Activated T-cell treated with anti-CD3 and anti-CD28 coated beads, Interleukin-2, amount 50 U/mL, for 1 hour (primary cell): ENCODE measurements around the gene C11orf21.
"Not testable (repeated sequence)": the region's sequence is repeated elsewhere in the genome, so short reads cannot be mapped to it uniquely, and the experiment has no call there.

Experiments
- DNase-seq: peaks from one replicate; pipeline ENCODE4 v3.0.0-alpha.2; 2020

Gene C11orf21

GRCh38 chr11:2295971-2296912 is 5.5 kb downstream of the C11orf21 start:
- no peak for DNase-seq

- DNase-seq, result no peak
Observed at GRCh38 chr11:2294926-2295290, 6.8 kb downstream of the C11orf21 start.

GRCh38 chr11:2293984-2294925 is 7.5 kb downstream of the C11orf21 start:
- DNase-seq, result no peak

DNA sequence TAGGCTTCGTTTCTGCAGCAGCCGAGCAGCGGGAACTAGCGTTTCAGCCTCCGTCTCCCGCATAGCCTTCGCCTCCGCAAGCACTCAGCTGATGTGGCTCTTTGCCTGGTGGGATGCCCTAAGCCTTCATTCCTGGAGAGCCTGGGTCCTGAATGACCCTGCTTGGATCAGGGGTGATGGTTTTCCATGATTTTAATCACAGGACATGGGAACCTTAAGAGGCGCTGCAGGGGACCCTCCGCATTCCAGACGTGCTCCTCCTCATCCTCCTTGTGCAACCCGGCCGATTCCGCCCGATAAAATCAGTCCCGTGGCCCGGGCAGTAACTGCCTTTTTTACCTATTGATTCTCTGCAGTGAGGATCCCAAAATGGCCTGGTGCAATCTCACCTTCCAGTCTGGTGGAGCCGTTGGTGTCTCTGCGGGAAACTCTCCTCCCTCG is 8.2 kb downstream of the C11orf21 start:
- no peak for DNase-seq

DNA sequence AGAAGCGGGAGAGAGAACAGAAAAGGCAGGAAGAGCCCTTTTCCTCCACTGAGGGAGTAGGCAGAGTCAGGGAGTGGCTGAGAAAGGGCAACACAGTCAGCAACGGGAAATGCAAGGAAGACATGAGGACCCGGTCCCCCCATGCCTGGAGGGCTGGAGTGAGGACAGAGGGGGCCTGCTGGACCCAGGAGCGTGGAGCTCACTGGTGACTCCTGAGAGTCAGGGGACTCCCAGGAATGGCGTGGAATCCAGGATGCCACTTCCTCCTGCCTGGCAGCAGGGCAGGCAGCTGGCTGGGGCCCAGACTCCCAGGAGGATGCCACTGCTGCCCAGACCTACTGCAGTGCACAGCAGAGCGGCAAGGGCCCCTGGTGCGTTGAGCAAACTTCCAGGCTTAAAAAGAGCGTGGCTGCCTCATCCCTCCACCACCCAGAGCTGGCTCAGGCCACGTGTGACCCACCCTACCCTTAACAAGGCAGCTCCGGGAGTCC is 11.3 kb downstream of the C11orf21 start:
- DNase-seq, result no peak

- no peak for DNase-seq
Observed at GRCh38 chr11:2289859-2290258, 11.9 kb downstream of the C11orf21 start.

DNA sequence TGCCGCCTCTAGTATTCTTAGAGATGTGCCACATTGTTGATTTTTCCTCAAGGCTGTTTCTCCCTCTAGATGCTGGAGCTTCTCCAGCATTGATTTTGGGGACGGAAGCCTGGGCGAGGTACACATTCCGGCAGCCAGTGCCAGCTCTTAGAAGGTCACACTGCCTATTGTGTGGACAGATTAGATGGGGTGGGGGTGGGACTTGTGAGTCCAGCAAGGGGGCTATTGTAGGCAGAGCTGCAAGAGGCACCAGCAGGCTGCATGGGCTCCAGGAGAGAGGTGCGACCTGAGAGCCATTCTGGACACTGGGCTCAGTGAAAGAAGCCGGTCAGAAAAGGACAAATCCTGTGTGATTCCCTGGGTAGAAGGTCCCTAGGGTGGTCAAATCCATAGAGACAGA is 12.4 kb downstream of the C11orf21 start:
- no peak for DNase-seq

DNA sequence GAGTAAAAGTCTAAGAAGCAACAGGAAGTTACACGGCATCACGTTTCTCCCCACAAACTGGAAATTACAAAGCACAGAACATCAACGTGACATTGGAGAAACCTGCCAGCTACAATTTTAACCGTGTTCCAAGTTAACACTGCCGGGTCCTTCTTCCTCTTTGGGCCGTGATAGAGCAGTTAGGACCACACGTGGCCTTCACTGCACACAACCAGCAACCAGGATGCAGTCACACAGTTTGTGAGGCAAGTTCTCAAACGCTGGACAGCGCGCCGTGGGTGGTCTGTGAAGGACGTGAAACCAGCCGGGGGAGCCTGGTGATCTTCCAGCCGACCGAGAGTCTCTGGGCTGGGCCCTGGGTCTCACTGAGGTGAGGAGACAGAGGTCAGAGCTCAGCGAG is 14.6 kb downstream of the C11orf21 start:
- DNase-seq, result no peak

DNA sequence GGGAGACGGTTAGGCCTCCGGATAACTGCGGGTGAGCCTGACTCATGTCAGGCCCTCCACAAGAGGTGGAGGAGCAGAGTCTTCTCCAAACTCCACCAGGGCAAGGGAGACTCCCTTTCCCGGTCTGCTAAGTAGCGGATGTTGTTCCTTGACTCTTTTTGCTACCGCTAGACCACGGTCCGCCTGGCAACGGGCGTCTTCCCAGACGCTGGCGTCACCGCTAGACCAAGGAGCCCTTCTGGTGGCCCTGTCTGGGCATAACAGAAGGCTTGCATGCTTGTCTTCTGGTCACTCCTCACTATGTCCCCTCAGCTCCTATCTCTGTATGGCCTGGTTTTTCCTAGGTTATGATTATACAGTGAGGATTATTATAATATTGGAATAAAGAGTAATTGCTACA is 15.4 kb downstream of the C11orf21 start:
- not testable (repeated sequence) for DNase-seq

DNA sequence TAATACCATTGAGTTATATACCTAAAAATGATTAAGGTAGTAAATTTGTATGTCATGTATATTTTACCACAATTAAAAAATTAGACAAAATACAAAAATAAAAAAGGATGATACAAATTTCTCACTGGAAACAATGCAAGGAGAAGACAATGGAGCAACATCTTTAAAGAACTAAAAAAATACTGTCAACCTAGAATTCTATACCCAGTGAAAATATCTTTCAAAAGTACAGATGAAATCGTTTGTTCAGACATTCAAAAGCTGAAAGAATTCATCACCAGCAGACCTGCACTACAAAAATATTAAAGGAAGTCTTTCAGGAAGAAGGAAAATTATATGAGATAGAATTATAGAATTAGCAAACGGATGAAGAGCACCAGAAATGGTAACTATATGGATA is 21.5 kb downstream of the C11orf21 start:
- no peak for DNase-seq

DNA sequence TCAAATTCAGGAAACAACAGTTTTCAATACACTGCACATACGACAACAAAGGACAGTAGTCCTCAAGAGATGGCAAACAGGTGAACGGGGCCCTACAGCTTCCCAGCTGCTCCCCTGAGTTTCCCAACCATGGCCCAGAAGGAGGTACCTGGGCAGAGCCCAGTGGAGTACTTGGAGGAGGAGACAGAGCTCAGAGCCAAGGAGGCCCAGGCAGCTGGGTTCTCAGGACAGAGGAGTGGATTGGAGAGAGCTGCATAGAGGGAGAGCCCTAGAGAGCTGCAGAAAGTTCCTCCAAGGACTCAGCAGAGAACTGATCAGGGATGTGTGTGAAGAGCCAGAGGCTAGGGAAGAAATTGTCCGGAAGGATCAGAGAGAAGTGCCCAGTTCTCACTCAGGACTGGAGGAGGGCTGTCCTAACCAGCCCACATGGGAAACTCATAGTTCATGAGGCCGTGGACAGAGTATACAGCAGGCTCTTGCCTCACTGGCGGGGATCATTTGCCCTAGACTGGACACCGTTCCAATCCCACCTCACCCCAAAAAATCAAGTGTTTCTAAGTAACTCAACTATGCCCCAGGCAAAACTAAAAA is 23.7 kb downstream of the C11orf21 start:
- no peak for DNase-seq

DNA sequence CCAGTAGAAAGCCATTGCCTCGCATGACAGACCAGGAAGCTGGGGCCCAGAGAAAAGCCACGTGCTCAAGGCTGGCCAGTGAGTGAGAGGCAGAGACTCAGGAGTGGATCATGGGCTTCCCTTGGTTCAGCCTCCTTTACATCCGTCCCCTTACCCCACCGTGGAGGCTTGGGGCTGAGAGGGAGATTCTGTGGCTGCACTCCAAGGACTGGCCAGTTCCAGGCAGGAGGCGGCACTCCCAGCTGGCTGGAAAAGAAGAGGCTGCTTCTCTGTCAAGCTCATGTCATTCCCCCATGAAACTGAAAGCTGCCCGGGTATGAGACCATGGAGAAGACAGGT is 24.7 kb downstream of the C11orf21 start:
- no peak for DNase-seq

DNA sequence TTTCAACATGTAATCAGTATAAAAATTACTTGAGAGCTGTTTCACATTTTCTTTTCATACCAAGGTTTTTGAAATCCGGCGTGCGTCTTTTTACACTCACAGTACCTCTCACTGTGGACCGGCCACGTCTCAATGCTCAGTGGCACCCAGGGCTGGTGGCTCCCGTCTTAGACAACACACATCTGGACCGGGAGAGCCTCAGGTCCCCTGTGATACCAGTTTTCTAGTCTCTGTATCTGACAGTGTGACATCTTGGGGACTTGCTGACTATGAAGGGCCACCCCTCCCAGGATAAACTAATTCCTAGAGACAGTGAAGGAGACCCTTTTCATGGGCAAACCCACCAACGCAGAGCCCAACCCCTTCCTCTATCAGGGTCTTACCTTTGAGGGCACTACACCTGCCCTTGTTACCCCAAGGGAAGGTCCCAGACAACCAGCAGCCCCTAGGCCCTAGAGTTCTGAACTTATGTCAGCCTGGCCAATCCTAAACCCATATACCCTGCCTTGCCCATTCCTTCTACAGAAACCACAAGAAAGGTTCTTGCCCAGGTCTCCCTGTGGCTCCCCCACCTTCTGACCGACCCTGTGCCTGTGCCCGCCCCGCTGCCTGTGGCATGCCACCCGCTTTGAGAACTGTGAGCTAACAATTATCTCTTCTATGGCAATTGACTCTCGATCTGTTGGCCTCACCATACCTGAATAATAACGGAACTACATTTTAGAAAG is 25.3 kb downstream of the C11orf21 start:
- DNase-seq, result no peak

DNA sequence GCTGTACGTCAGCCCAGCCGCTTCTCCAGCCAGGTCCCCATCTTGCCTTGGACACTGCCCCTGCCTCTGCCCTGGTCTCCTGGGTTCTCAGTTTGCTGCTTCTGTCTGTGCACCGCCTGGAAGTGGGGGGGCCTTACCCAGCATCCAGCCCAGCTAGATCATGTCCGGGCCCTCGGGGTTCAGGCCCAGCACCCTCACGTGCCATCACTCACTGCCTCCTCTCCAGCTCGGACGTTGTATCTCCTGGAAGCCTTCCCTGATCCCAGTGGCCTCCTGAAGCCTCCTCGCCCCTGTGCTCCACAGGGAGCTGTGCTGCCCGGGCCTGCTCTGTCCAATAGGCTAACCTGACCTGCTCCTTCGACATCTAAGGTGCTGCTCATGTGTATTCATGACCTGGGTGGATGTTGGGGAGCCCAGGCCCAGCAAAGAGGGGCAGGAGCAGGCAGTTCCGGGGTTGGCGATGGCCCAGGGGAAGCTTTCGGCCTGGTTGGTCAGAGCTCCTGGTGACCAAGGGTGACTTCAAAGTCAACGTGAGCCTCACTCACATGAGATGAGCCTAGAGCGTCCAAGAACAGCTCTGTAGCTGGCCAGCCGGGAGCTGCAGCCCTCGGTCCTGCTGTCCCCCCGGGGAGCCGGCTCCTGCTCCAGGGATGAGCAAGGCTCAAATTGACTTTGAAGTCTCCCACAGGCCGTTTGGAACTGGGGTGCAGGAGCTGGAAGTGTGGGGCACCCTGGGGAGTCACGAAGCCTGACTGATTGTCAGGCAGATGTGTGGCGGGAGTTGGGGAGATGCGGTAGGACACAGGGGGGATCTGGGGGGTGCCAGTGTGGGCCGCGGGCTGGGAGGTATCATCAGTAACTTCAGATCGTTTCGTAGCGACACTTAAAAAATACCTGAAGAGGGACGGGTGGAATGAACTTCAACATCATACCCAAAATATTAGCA is 26.1 kb downstream of the C11orf21 start:
- DNase-seq, result no peak

- DNase-seq, result no peak
Observed at GRCh38 chr11:2273771-2274170, 27.9 kb downstream of the C11orf21 start.

- no peak for DNase-seq
Observed at GRCh38 chr11:2273311-2273710, 28.4 kb downstream of the C11orf21 start.

DNA sequence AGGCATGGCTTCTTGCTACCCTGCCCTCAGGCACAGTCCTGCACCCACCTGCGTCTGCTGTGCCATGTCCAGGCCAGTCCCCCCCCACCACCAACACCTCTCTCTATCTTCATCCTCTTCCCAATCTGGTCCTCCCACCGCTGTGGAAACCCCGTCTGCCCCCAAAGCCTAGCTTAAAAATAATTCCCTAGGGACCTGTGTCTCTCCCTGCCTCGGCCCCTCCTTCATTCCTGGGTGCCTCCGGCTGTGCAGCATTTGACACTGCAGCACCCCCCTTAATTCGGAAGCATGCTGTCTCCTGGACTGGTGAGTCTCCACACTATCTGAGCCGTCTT is 28.8 kb downstream of the C11orf21 start:
- no peak for DNase-seq

DNA sequence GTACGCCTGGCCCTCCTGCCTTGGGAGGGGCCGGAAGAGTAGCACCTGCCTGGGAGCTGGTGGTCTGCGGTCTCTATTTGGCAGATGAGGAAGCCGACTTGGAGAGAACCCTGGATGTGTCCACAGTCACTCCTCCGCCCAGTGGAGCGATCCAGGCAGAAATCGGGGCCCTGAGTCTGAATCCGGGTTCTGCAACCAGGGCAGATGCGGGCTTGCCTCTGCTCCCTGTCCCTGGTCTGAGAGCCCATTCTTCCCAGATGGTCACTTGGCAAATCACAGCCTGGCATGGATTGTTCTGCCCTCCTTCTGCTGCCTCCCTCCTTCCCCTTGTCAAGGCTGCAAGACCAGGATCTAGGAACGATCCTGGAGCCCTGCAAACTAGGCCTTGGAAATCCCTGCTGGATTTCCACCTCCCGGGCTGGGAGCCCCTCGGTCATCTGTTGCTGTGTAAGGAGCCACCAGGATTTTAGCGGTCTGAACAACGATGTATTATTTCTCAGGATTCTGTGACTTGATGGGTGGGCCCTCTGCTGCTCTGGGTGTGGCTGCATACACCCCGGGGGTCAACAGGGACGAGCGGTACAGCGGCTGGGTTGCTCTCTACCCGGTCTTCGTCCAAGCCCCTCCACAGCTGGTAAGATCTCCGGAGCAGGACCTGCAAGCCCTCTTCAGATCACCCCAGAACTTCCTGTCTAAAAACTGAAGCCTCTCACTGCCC is 29.3 kb downstream of the C11orf21 start:
- DNase-seq, result no peak

- DNase-seq, result no peak
Observed at GRCh38 chr11:2271327-2272227, 30.1 kb downstream of the C11orf21 start.

GRCh38 chr11:2271077-2271326 is 30.7 kb downstream of the C11orf21 start:
- DNase-seq, result peak; percentile 57
